NCI-H128 (cell line): ENCODE measurements around the gene ZNF331.
"Not testable (repeated sequence)": the region's sequence is repeated elsewhere in the genome, so short reads cannot be mapped to it uniquely, and the experiment has no call there.

Experiments used
- DNase-seq: peaks from one replicate; lab custom pipeline; 2025; ENCODE audit not compliant: unreplicated experiment; lab: John Stamatoyannopoulos, UW

ZNF331 gene

GRCh38 chr19:53537521-53538377 is at the start of gene ZNF331:
ZNF331 (plus strand) TSS chr19:53538145; CDS start chr19:53569377, 31,232 bp downstream.
- DNase-seq = no peak

- DNase-seq = no peak
Observed at GRCh38 chr19:53492153-53492552, 45.8 kb upstream of the ZNF331 start.

- not testable (repeated sequence) for DNase-seq
Observed at GRCh38 chr19:53497311-53498023, 40.5 kb upstream of the ZNF331 start.

GRCh38 chr19:53498024-53498395 is 39.9 kb upstream of the ZNF331 start:
- not testable (repeated sequence) for DNase-seq

- DNase-seq = not testable (repeated sequence)
Observed at GRCh38 chr19:53503151-53503550, 34.8 kb upstream of the ZNF331 start.

GRCh38 chr19:53503671-53504364 is 34.1 kb upstream of the ZNF331 start:
- DNase-seq = not testable (repeated sequence)

- DNase-seq = peak; percentile 8
Observed at GRCh38 chr19:53504365-53504703, 33.6 kb upstream of the ZNF331 start.

- DNase-seq = no peak
Observed at GRCh38 chr19:53504885-53505284, 33.1 kb upstream of the ZNF331 start.

- no peak for DNase-seq
Observed at GRCh38 chr19:53506728-53507127, 31.2 kb upstream of the ZNF331 start.

GRCh38 chr19:53507523-53508442 is 30.2 kb upstream of the ZNF331 start:
- no peak for DNase-seq

GRCh38 chr19:53509443-53509842 is 28.5 kb upstream of the ZNF331 start:
- no peak for DNase-seq

GRCh38 chr19:53509845-53510244 is 28.1 kb upstream of the ZNF331 start:
- DNase-seq = no peak

GRCh38 chr19:53511357-53511756 is 26.6 kb upstream of the ZNF331 start:
- DNase-seq = no peak

GRCh38 chr19:53511933-53512374 is 26.0 kb upstream of the ZNF331 start:
- no peak for DNase-seq

- DNase-seq = not testable (repeated sequence)
Observed at GRCh38 chr19:53515047-53515446, 22.9 kb upstream of the ZNF331 start.

- DNase-seq = no peak
Observed at GRCh38 chr19:53517114-53517741, 20.7 kb upstream of the ZNF331 start.

GRCh38 chr19:53518121-53518520 is 19.8 kb upstream of the ZNF331 start:
- no peak for DNase-seq

- no peak for DNase-seq
Observed at GRCh38 chr19:53518716-53519115, 19.2 kb upstream of the ZNF331 start.

GRCh38 chr19:53519446-53519845 is 18.5 kb upstream of the ZNF331 start:
- no peak for DNase-seq

- DNase-seq = no peak
Observed at GRCh38 chr19:53520163-53520546, 17.8 kb upstream of the ZNF331 start.
